Spleen (tissue), 7 donors: ENCODE measurements around the gene STEAP2.

Experiments
- POLR2AphosphoS5 ChIP-seq, 3 donors: sonication (generic); formaldehyde crosslinking; IDR thresholded peaks; one replicate each; pipeline ENCODE4 v1.5.1; 2017; ENCODE audit warnings: antibody characterized with exemption in 3 of 3
- TF ChIP-seq, protein P1 (sequence below), 11 experiments: fragments of 200-600 bp in 7 of 11; fragments of 450-650 bp in 4 of 11; sonication (generic) in 4 of 11; IDR thresholded peaks in 8 of 11; conservative IDR thresholded peaks in 3 of 11; 1 replicate in 7 of 11; 2 replicates in 4 of 11; pipeline versions ENCODE4 v1.4.0 to v1.8.0; 2016 to 2021; ENCODE audit warnings: antibody characterized with exemption in 11 of 11, inconsistent platforms in 4 of 11, mild to moderate bottlenecking in 1 of 11
- donor health status: DM: no; HTN: no; CAD: no; lungs with moderate emphysema.
- donor health status: DM: no; HTN: no; CAD: no.
- donor health status: DM: no; HTN: no; CAD: no.

DNA sequence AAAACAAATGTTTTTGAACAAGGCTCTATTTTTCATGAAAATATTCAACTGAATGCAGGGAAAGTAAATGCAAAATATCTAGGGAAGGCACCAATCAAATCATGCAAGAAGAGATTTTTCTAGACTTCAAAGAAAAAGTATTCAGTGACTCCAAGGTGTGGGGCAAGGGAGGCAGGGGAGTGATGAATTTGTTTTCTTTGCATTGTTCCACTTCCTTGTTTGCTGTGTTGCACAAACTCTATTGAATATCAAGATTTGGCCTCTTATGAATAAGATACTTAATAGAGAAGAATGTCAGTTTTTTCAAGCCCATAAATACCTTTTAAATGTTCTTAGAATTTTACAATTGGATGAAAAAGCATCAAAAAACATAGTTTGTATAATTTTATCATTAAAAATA, 30.9 kb upstream of the STEAP2 start:
- TF ChIP-seq, protein P1, sequence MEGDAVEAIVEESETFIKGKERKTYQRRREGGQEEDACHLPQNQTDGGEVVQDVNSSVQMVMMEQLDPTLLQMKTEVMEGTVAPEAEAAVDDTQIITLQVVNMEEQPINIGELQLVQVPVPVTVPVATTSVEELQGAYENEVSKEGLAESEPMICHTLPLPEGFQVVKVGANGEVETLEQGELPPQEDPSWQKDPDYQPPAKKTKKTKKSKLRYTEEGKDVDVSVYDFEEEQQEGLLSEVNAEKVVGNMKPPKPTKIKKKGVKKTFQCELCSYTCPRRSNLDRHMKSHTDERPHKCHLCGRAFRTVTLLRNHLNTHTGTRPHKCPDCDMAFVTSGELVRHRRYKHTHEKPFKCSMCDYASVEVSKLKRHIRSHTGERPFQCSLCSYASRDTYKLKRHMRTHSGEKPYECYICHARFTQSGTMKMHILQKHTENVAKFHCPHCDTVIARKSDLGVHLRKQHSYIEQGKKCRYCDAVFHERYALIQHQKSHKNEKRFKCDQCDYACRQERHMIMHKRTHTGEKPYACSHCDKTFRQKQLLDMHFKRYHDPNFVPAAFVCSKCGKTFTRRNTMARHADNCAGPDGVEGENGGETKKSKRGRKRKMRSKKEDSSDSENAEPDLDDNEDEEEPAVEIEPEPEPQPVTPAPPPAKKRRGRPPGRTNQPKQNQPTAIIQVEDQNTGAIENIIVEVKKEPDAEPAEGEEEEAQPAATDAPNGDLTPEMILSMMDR (IDR thresholded peaks at IDR 0.05 in 8 of 11, conservative IDR thresholded peaks at IDR 0.05 in 3 of 11), result no peak
- no peak for TF ChIP-seq POLR2AphosphoS5 (IDR thresholded peaks at IDR 0.05)
